Measurements from ENCODE around the gene COLGALT1.

DNA sequence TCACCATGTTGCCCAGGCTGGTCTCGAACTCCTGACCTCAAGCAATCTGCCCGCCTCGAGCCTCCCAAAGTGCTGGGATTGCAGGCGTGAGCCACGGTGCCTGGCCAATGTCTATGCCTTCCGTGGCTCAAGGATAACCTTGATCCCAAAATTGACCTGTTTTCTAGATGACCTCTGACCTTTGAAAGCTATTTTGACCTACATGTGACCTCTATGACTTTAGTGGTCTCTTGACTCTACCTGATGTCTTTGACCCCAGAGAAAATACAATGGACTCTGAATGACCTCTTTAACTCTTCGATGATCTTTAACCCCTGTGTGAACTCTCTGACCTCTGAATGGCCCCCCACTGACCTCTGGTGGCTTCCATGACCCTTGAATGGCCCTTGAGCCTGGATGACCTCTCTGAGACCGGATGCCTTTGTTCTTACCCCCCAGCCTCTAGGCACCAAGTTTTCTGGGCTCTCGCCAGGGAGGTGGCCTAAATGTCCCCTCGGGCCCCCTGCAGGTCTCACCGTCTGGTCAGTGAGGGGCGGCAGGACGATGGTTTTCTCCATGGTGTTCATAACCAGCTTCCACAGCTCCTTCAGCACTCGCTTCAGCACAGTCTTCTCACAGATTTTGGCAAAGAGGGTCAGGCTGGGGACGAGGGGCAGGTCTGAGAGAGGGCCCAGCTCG, 69.0 kb downstream of the COLGALT1 start:
- no peak for TF ChIP-seq POLR2A (IDR thresholded peaks at IDR 0.05)
- no peak for TF ChIP-seq POLR2AphosphoS5 (IDR thresholded peaks at IDR 0.05)
- TF ChIP-seq, protein P1, sequence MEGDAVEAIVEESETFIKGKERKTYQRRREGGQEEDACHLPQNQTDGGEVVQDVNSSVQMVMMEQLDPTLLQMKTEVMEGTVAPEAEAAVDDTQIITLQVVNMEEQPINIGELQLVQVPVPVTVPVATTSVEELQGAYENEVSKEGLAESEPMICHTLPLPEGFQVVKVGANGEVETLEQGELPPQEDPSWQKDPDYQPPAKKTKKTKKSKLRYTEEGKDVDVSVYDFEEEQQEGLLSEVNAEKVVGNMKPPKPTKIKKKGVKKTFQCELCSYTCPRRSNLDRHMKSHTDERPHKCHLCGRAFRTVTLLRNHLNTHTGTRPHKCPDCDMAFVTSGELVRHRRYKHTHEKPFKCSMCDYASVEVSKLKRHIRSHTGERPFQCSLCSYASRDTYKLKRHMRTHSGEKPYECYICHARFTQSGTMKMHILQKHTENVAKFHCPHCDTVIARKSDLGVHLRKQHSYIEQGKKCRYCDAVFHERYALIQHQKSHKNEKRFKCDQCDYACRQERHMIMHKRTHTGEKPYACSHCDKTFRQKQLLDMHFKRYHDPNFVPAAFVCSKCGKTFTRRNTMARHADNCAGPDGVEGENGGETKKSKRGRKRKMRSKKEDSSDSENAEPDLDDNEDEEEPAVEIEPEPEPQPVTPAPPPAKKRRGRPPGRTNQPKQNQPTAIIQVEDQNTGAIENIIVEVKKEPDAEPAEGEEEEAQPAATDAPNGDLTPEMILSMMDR (IDR thresholded peaks at IDR 0.05) = no peak
